ENCODE data around the gene TNPO3.

TNPO3 gene

GRCh38 chr7:128924707-128925588 is 130.0 kb downstream of the TNPO3 start:
- H3K4me3 ChIP-seq (ENCODE audit: low read depth, low read length): no peak overlapping the region
- no peak for TF ChIP-seq POLR2A (IDR thresholded peaks at IDR 0.05; ENCODE audit: extremely low read depth, insufficient read length)
- TF ChIP-seq MYC (IDR thresholded peaks at IDR 0.05; ENCODE audit: low read depth, low read length): no peak
- TF ChIP-seq CTCF (IDR thresholded peaks at IDR 0.05; ENCODE audit: low read depth, low read length): no peak
- TF ChIP-seq MAX (IDR thresholded peaks at IDR 0.05; ENCODE audit: low read depth, low read length): no peak
- DNase-seq (ENCODE audit: low read depth): no peak

- H3K4me3 ChIP-seq (ENCODE audit: low read depth, low read length): no peak overlapping the region
- no peak for TF ChIP-seq CTCF (IDR thresholded peaks at IDR 0.05; ENCODE audit: low read depth, low read length)
- no peak for TF ChIP-seq MAX (IDR thresholded peaks at IDR 0.05; ENCODE audit: low read depth, low read length)
- no peak for TF ChIP-seq MYC (IDR thresholded peaks at IDR 0.05; ENCODE audit: low read depth, low read length)
- no peak for TF ChIP-seq POLR2A (IDR thresholded peaks at IDR 0.05; ENCODE audit: extremely low read depth, insufficient read length)
- no peak for DNase-seq (ENCODE audit: low read depth)
Measured at GRCh38 chr7:128923411-128923800, 131.5 kb downstream of the TNPO3 start.

GRCh38 chr7:128922496-128923410 is 132.2 kb downstream of the TNPO3 start:
- DNase-seq (ENCODE audit: low read depth): no peak
- TF ChIP-seq POLR2A (IDR thresholded peaks at IDR 0.05; ENCODE audit: extremely low read depth, insufficient read length) (no peak), MAX (IDR thresholded peaks at IDR 0.05; ENCODE audit: low read depth, low read length) (no peak), CTCF (IDR thresholded peaks at IDR 0.05; ENCODE audit: low read depth, low read length) (no peak), MYC (IDR thresholded peaks at IDR 0.05; ENCODE audit: low read depth, low read length) (no peak)
- no peak overlapping the region for H3K4me3 ChIP-seq (ENCODE audit: low read depth, low read length)

GRCh38 chr7:128921866-128922440 is 133.0 kb downstream of the TNPO3 start:
- H3K4me3 ChIP-seq (ENCODE audit: low read depth, low read length): no peak overlapping the region
- TF ChIP-seq CTCF (IDR thresholded peaks at IDR 0.05; ENCODE audit: low read depth, low read length) (no peak), MAX (IDR thresholded peaks at IDR 0.05; ENCODE audit: low read depth, low read length) (no peak), MYC (IDR thresholded peaks at IDR 0.05; ENCODE audit: low read depth, low read length) (no peak), POLR2A (IDR thresholded peaks at IDR 0.05; ENCODE audit: extremely low read depth, insufficient read length) (no peak)
- no peak for DNase-seq (ENCODE audit: low read depth)

GRCh38 chr7:128920913-128921582 is 133.9 kb downstream of the TNPO3 start:
- TF ChIP-seq MYC (IDR thresholded peaks at IDR 0.05; ENCODE audit: low read depth, low read length) (no peak), CTCF (IDR thresholded peaks at IDR 0.05; ENCODE audit: low read depth, low read length) (no peak), POLR2A (IDR thresholded peaks at IDR 0.05; ENCODE audit: extremely low read depth, insufficient read length) (no peak), MAX (IDR thresholded peaks at IDR 0.05; ENCODE audit: low read depth, low read length) (no peak)
- DNase-seq (ENCODE audit: low read depth): no peak

More at GRCh38 chr7:128920913-128921582, 133.9 kb downstream of the TNPO3 start:
- no peak overlapping the region for H3K4me3 ChIP-seq (ENCODE audit: low read depth, low read length)
